ENCODE data around the gene ZAR1L.

GRCh38 chr13:32272021-32272683 is 43.0 kb downstream of the ZAR1L start:
- no peak for TF ChIP-seq EP300 (conservative IDR thresholded peaks at IDR 0.05; ENCODE audit: poor library complexity, severe bottlenecking)
- TF ChIP-seq, protein P1, sequence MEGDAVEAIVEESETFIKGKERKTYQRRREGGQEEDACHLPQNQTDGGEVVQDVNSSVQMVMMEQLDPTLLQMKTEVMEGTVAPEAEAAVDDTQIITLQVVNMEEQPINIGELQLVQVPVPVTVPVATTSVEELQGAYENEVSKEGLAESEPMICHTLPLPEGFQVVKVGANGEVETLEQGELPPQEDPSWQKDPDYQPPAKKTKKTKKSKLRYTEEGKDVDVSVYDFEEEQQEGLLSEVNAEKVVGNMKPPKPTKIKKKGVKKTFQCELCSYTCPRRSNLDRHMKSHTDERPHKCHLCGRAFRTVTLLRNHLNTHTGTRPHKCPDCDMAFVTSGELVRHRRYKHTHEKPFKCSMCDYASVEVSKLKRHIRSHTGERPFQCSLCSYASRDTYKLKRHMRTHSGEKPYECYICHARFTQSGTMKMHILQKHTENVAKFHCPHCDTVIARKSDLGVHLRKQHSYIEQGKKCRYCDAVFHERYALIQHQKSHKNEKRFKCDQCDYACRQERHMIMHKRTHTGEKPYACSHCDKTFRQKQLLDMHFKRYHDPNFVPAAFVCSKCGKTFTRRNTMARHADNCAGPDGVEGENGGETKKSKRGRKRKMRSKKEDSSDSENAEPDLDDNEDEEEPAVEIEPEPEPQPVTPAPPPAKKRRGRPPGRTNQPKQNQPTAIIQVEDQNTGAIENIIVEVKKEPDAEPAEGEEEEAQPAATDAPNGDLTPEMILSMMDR (IDR thresholded peaks at IDR 0.05; ENCODE audit: poor library complexity, severe bottlenecking) = no peak
- TF ChIP-seq, protein P2, sequence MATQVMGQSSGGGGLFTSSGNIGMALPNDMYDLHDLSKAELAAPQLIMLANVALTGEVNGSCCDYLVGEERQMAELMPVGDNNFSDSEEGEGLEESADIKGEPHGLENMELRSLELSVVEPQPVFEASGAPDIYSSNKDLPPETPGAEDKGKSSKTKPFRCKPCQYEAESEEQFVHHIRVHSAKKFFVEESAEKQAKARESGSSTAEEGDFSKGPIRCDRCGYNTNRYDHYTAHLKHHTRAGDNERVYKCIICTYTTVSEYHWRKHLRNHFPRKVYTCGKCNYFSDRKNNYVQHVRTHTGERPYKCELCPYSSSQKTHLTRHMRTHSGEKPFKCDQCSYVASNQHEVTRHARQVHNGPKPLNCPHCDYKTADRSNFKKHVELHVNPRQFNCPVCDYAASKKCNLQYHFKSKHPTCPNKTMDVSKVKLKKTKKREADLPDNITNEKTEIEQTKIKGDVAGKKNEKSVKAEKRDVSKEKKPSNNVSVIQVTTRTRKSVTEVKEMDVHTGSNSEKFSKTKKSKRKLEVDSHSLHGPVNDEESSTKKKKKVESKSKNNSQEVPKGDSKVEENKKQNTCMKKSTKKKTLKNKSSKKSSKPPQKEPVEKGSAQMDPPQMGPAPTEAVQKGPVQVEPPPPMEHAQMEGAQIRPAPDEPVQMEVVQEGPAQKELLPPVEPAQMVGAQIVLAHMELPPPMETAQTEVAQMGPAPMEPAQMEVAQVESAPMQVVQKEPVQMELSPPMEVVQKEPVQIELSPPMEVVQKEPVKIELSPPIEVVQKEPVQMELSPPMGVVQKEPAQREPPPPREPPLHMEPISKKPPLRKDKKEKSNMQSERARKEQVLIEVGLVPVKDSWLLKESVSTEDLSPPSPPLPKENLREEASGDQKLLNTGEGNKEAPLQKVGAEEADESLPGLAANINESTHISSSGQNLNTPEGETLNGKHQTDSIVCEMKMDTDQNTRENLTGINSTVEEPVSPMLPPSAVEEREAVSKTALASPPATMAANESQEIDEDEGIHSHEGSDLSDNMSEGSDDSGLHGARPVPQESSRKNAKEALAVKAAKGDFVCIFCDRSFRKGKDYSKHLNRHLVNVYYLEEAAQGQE (IDR thresholded peaks at IDR 0.05; ENCODE audit: borderline replicate concordance) = no peak
- TF ChIP-seq EZH2 (IDR thresholded peaks at IDR 0.05; ENCODE audit: borderline replicate concordance, insufficient read depth, low read length, poor library complexity, severe bottlenecking) = no peak
- no peak for TF ChIP-seq POLR2AphosphoS5 (IDR thresholded peaks at IDR 0.05)
- TF ChIP-seq TAF1 (IDR thresholded peaks at IDR 0.05; ENCODE audit: low read depth) = no peak

Measured in neural cell (in vitro differentiated cells).